ENCODE results near the gene GLI2. TPM values are rescaled to one million over a fixed set of nuclear protein-coding genes. Genes with fewer than 3 reads are reported as not detected.

GLI2 gene
- polyA plus RNA-seq, 2 of the 4 experiments (the other 2 are of a cell fraction) = 5.6 to 12.5 TPM

DNA sequence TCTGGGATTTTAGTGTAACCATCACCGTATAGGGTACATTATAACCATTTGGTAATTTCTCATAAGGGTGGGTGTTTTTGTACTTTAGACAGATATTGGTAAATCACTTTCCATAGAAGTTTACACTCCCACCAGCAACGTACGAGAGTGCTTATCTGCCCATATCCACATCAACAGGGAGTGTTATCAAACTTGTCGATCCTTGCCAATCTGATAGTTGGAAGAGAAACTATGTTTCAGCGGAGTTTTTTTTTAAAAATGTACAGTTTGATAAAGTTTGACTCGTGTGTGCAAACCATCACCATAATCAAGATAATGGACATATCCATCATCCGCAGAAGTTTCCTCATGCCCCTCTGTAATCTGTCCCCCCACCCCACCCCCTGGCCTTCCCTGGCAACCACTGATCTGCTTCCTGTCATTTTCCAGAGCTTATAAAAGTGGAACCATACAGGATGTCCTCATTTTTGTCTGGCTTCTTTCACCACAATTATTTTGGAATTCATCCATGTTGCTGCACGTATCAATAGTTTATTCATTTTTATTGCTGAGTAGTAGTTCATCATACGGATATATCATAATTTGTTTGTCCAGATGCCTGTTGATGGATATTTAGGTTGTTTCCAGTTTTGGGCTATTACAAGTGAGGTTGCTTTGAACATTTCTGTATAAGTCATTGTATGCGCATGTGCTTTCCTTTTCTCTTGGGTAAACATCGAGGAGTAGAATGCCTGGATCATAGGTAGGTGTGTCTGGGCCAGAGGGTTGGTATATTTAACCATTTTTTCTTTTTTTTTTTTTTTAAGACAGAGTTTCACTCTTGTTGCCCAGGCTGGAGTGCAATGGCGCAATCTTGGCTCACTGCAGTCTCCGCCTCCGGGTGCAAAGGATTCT is 18.6 kb downstream of the GLI2 start:
- TF ChIP-seq JUNB (IDR thresholded peaks at IDR 0.05) = no peak
- 0 out of 4 replicates have a peak, but pooled peaks of 1 of the 2 experiments have one; percentile 37 for TF ChIP-seq CEBPB (IDR thresholded peaks at IDR 0.05)
- TF ChIP-seq HOXB13 (CRISPR knock-in tag; IDR thresholded peaks at IDR 0.05; ENCODE audit: low read depth) = no peak
- TF ChIP-seq RNF2 (IDR thresholded peaks at IDR 0.05; ENCODE audit: borderline replicate concordance, low read depth) = no peak
- no peak for TF ChIP-seq HDAC2 (IDR thresholded peaks at IDR 0.05)
- Histone ChIP-seq H3K4me3 (no peak overlapping the region), H3K27ac (no peak overlapping the region), H3K4me2 (no peak overlapping the region), H3K4me1 (peaks cover 48% of the 10 kb centered on the region), H3K9me3 (no peaks in the 10 kb centered on the region)
- CTCF ChIA-PET = interaction anchor here (1.3 kb wide), 1 partner anchor 9 kb away, joined by 4 read pairs; no protein-coding TSS in a partner anchor
- WGBS (ENCODE audit: missing lambda C conversion rate) = 91% methylated on average over 14 of the region's 14 CpGs
- FAIRE-seq (no peak), DNase-seq (ENCODE audit: low read depth in 1 of 2, low spot score in 1 of 2) (no peak), ATAC-seq (no peak)
- POLR2A ChIA-PET = no interaction called here

GRCh38 chr2:120758181-120759144 is 22.8 kb downstream of the GLI2 start:
- ChIA-PET CTCF (interaction anchor here (1.1 to 1.6 kb wide), 8 partner anchors 14 to 313 kb away, joined by 3 to 7 read pairs (median 4); partner anchors contain the start of gene GLI2), POLR2A (interaction anchor here (0.9 kb wide), 1 partner anchor 21 kb away, joined by 6 read pairs; no protein-coding TSS in a partner anchor)
- no peak for TF ChIP-seq CBX8 (IDR thresholded peaks at IDR 0.05)
- no peak for TF ChIP-seq SMC3 (IDR thresholded peaks at IDR 0.05)
- TF ChIP-seq JUNB (IDR thresholded peaks at IDR 0.05) = no peak
- no peak for TF ChIP-seq MAZ (IDR thresholded peaks at IDR 0.05; ENCODE audit: borderline replicate concordance, low read depth, low read length)
- TF ChIP-seq RAD21 (conservative IDR thresholded peaks at IDR 0.05 in 1 of 2, IDR thresholded peaks at IDR 0.05 in 1 of 2) = no peak
- TF ChIP-seq FOXS1 (CRISPR knock-in tag; IDR thresholded peaks at IDR 0.05) = no peak
- no peak for TF ChIP-seq HOXA7 (CRISPR knock-in tag; IDR thresholded peaks at IDR 0.05)
- no peak for TF ChIP-seq ELK1 (IDR thresholded peaks at IDR 0.05; ENCODE audit: low read depth, low read length)
- no peak for TF ChIP-seq PHF8 (IDR thresholded peaks at IDR 0.05; ENCODE audit: borderline replicate concordance, low read depth)
- no peak for TF ChIP-seq KDM1A (IDR thresholded peaks at IDR 0.05; ENCODE audit: low read depth)
- no peak for TF ChIP-seq ZNF302 (CRISPR knock-in tag; IDR thresholded peaks at IDR 0.05)
- no peak for TF ChIP-seq GATA3 (IDR thresholded peaks at IDR 0.05; ENCODE audit: borderline replicate concordance)
- TF ChIP-seq, protein P1, sequence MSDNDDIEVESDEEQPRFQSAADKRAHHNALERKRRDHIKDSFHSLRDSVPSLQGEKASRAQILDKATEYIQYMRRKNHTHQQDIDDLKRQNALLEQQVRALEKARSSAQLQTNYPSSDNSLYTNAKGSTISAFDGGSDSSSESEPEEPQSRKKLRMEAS (IDR thresholded peaks at IDR 0.05) = no peak
- TF ChIP-seq NPAS2 (CRISPR knock-in tag; IDR thresholded peaks at IDR 0.05; ENCODE audit: borderline replicate concordance) = no peak
- no peak for TF ChIP-seq HES2 (IDR thresholded peaks at IDR 0.05)
- no peaks in the 10 kb centered on the region for H3K9me3 ChIP-seq
- WGBS (ENCODE audit: missing lambda C conversion rate) = 85% methylated on average over 14 of the region's 16 CpGs
- H3K4me3 ChIP-seq = no peak overlapping the region
- no peak for DNase-seq (ENCODE audit: low read depth in 1 of 2, low spot score in 1 of 2)
- H3K4me2 ChIP-seq = no peak overlapping the region
- peak overlapping the region in 1 of 2 experiments; percentile 53; a peak in 2 of 6 replicates for H3K27ac ChIP-seq
- H3K4me1 ChIP-seq = peaks cover 69% of the 10 kb centered on the region
- no peak for FAIRE-seq
- ATAC-seq = no peak; a peak in 1 of 6 replicates

Data from A549 (cell line).